ENCODE measurements around the gene ASB14.
"Not testable (repeated sequence)": the region's sequence is repeated elsewhere in the genome, so short reads cannot be mapped to it uniquely, and the experiment has no call there.

Gene ASB14

DNA sequence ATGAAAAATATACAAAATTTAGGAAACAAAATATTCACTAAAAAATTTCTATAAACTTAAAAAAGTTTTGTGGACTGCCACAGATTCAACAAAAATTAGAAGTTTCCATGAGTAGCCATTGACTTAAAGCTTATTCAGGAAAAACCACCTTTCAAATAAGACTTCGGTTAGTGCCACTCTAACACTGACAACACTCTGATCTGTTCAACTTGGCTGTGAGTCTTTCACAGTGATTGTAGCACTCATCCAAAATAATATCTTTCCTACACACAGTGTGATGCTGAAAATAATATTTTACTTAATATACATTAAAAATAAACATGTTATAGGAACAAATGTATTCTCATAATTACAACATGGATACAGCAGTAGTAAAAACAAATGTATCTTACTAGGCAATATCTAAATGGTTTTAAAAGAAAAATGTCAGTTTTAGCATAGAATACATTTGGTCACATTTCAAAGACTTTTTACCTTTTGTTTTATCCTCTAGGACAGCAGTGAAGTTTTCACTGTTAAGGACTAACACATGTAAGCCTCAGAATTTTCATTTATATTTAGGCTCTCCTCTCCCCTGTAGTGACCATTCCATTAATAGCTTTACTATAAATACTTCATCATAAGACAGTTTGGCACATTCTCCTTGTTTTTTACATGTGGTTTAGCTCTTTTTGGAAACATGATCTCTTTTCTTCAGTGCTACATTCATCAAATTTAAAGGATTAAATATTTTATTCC lies at the start of gene ASB14:
TSS of gene ASB14 (minus strand) at position 527 of the 738 bp plus-strand sequence. CDS start 652 bp downstream, outside the sequence.
- DNase-seq, result no peak

DNA sequence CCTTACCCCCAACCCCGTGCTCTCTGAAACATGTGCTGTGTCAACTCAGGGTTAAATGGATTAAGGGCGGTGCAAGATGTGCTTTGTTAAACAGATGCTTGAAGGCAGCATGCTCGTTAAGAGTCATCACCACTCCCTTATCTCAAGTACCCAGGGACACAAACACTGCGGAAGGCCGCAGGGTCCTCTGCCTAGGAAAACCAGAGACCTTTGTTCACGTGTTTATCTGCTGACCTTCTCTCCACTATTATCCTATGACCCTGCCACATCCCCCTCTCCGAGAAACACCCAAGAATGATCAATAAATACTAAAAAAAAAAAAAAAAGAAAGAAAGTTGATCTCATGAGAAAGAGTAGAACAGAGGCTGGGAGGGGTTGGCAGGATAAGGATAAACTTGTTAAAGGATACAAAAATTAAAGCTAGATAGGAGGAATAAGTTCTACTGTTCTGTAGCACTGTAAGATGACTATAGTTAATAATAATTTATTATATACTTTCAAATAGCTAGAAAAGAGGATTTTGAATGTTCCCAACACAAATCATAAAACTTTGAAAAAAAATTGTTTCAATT lies 46.7 kb upstream of the ASB14 start:
- not testable (repeated sequence) for DNase-seq

DNA sequence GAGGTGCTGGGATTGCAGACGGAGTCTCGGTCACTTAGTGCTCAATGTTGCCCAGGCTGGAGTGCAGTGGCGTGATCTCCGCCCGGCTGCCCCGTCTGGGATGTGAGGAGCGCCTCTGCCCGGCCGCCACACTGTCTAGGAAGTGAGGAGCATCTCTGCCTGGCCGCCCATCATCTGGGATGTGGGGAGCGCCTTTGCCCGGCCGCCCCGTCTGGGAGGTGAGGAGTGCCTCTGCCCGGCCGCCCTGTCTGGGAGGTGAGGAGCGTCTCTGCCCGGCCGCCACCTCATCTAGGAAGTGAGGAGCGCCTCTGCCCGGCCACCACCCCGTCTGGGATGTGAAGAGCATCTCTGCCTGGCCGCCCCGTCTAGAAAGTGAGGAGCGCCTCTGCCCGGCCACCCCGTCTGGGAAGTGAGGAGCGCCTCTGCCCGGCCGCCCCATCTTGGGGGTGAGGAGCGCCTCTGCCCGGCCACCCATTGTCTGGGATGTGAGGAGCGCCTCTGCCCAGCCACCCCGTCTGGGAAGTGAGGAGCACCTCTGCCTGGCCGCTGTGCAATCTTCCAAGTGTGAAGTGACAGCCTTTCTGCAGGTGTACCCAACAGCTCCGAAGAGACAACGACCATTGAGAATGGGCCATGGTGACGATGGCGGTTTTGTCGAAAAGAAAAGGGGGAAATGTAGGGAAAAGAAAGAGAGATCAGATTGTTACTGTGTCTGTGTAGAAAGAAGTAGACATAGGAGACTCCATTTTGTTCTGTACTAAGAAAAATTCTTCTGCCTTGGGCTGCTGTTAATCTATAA lies 46.0 kb upstream of the ASB14 start:
- DNase-seq, result not testable (repeated sequence)

DNA sequence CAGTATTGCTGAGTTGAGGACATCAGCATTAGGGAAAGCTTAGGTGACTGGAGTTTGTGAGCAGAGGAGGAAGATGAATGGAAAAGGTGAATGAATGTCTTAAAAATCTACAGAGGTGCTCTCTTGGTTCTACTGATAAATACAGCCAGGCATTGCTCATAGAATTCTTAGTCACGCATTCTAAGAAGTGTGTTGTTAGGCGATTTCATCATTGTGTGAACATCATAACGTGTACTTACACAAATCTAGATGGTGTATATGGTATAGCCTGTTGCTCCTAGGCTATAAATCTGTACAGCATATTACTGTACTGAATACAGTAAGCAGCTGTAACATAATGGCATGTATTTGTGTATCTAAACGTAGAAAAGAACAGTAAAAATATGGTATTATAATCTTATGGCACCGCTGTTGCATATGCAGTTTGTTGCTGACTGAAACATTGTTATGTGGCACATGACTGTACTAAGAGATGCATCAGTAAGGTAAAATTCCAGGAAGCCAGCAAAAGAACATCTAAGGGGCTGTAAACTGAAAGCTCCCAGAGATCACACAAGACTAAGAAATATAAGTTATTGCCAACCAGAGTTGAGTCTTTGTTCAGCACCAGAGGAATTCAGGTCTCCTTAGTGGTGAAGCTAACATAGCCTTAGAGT lies 42.9 kb upstream of the ASB14 start:
- no peak for DNase-seq

DNA sequence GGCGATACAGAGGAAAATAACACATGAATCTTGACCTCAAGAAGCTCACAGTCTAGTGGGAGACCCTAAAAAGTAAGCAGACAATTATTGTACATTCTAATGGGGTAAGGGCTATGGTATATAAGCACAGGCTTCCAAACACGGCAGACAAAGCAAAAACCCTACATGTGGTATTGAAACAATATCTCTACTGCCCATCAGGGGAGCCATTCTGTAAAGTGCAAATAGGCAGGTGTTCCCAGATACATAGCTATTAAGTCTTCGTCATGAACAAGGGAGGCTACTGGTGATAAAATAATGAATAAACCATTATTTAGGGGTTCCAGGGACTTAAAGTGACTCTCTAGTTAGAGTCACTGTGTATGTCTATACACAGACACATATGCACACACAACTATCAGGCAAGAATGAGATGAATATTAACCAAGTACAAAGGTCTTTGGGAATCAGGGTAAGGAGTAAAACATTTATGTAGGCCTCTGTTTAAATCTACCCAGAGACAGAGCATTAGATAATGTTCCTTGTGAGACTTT lies 38.7 kb upstream of the ASB14 start:
- DNase-seq, result no peak

DNA sequence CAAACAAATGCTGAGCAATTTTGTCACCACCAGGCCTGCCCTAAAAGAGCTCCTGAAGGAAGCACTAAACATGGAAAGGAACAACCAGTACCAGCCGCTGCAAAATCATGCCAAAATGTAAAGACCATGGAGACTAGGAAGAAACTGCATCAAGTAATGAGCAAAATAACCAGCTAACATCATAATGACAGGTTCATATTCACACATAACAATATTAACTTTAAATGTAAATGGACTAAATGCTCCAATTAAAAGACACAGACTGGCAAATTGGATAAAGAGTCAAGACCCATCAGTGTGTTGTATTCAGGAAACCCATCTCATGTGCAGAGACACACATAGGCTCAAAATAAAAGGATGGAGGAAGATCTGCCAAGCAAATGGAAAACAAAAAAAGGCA lies 34.0 kb upstream of the ASB14 start:
- not testable (repeated sequence) for DNase-seq

DNA sequence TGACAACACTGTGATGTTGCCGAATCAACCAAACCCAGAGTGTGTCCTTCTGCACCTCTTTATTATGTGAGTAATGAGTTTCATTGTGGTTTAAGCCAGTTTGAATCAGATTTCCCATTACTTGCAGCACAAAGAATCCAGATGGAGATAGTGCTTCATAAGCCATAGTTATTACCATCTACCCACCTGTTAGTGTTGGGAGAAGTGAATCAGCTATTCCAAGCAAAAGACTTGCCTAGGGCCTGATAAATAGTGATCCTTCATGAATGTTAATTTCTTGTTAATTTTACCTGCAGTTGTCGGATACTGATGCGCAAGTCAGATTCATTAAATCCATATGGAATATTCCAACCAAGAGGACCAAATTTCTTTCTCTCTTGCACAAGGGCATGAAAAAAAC lies 21.7 kb upstream of the ASB14 start:
- DNase-seq, result no peak

DNA sequence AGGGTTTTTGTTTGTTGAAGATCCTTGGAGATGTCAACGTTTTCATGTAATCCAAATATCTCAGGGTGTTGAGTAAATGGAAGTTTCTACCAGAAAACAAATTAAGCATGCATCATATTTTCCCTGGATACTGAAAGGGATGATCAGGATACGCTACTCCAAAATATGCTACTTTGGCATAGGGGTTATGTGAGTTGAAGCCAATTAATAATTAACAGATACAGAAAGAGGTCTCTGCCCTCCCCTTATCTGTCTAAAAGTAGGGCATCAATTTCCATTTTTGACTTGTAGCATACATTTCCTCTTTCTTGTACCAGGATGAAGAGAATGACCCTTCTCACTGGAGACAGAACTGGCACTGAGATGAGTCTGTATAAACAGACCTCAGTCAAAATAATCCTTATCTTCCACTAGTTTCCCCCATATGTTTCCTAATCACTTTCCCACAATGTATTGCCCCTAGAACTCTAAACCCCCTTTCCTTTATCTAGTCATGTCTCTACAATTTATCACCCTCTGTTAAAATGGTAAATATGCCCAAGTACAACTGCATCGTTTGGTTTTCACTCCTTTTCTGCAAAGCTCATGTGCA lies 17.4 kb upstream of the ASB14 start:
- DNase-seq, result no peak

DNA sequence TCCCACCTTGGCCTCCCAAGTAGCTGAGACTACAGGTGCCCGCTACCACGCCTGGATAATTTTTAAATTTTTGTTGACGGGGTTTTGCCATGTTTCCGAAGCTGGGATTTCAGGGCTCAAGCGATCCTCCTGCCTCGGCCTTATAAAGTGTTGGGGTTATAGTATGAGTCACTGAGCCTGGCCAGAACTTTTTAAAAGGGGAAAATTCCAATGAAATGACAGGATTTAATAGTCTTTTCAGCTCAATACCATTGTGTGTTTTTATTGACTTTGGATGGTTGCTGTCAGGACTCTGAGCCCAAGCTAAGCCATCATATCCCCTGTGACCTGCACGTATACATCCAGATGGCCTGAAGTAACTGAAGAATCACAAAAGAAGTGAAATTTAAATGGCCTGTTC lies 11.0 kb upstream of the ASB14 start:
- DNase-seq, result not testable (repeated sequence)

DNA sequence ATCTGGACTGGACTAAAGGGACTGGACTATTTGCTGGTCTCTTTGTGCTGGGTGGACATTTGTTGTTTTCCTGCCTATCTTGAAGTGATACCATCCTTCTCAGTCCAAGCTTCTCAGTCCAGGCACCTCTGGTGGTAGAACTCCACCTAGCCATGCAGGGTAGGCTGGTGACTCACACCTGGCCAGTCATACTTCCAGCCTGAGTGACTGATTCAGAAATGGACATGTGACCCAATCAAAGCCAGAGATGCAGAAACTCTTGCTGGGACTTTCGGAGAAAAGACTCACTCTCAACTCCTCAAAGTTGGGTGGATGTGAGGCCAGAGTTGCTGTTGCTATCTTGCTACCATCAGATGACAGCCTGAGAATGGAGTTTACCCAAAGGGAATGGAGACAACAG lies 5.6 kb upstream of the ASB14 start:
- peak; percentile 27 for DNase-seq

DNA sequence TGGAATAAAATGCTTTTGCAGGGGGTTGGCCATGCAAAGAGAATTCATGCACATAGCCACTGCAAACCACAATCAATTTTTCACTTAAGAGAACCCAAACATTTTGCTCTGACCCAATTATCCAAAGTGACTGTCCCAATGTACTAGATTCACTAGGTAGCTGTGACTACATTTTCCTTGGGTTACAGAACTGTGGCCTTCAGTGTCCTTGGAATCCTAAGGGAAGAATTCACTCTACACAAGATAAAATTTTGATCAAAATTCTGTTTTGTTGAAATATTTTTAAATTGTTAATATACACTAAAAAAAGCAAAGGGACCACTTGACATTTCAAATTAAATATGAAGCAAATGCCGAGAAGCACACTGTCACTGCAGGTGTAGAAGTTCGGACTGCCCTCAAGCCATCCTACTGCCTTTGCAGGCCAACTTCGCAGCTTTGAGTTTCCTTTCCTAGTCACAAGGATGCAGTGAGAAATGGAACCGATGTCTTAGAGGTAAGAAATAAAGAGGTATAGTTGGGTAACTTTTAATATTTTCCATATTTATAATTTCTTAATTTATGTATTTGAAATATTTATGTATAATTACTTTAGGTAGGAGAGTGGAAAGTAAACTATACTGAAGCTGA lies 527 bp upstream of the ASB14 start:
- DNase-seq, result no peak

DNA sequence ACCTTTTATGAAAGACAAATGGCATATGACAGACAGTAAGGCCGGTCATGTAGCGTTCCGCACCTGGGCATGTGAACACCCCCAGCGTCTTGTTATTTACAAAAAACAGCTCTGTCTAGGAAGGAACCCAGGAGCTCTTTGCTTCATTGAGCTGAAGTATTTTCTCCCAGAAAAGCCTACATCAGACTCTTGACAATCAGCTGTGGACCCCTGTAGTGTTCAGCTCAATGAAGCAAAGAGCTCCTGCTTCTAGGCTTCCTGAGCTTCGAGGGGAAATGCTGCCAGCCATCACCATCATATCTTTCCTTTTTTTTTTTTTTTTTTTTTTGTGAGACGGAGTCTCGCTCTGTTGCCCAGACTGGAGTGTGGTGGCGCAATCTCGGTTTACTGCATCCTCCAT lies 4.1 kb downstream of the ASB14 start:
- no peak for DNase-seq

DNA sequence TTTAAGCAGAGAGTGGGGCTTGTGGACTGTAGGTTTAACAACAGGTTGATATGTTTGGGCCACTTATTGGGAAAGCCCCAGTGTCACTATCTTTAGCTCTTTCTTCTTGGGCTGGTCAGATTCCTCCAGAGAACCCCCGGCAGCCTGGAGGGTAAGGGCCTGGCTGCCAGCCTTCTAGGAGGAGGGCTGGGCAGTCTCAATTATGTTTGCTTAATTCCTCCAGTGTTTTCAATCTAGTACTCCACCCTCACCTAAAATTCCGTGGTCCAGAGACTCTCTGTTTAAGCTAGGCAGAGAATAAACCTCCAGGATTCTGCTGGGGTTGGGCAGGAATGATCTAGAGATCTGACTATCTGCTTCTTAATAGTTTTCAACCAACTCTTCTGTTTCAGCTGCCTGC lies 5.3 kb downstream of the ASB14 start:
- DNase-seq, result no peak

DNA sequence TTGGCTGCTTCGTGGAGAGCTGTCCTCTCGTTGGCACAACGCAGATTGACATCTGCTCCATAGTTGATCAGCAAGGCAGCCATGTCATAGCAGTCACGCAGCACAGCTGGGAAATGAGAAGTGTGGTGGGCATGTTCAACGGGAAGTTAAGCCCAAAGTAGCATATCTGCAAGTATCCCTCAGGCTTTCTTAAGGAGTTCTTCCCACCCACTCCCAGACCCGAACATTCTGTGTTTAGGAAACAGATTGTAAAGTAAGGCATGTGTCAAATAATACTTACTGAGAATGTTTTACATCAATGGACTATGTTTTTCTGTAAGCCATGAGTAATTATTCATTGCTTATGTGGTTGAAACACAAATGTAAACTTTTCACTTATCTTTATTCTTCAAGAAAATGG lies 9.2 kb downstream of the ASB14 start:
- no peak for DNase-seq

DNA sequence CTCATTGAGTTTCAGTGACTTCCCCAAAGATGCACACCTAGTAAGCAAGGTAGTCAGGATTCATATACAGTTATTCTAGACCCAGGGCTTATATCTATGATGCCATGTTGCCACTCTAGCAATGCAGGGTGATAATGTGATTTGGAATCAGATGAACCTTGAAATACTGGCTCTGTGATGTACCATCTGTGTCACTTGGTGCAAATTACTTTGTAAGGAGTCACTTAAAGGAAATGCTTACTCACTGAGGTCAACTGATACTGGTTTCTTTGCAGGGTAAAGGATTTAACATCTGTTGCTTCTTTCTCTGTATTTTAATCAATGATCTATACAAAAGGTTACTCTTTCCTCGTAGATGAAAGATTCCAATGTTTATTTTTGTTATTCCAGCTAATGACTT lies 10.8 kb downstream of the ASB14 start:
- no peak for DNase-seq

DNA sequence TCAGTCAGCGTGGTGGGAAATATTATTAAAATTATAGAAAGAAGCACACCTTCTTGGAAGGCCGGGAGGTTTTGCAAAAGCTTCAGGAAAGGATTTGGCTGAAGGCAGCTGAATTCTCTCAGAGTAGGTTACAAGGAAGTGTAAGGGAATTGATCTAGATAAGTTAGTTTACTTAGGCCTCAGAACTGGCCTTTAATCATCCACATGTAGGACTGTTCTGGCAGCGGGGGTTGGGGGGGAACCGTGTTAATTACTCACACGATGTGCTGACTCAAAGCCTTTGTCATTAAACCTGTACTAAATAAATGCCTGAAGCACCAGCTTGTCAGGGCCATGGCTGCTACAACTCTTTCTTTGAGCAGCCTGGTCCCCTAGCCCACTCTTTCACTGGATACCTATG lies 12.8 kb downstream of the ASB14 start:
- no peak for DNase-seq

DNA sequence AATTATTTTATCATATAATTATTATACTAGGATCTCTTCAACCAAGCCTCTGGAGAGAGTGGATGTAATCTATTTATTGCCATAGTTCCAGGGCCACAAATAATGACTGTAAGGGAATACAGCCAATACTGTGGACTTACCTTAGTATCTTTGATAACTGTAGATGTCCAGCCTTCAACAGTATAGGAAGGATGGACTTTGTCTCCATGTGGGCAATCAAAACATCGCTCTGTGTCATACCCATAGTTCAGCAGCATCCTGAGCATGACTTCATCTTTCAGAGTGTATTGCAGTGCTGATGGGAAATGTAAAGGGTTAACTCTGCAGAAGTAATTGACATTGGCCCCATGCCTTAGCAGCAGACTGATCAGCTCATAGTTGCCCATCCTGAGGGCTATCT lies 14.2 kb downstream of the ASB14 start:
- no peak for DNase-seq

DNA sequence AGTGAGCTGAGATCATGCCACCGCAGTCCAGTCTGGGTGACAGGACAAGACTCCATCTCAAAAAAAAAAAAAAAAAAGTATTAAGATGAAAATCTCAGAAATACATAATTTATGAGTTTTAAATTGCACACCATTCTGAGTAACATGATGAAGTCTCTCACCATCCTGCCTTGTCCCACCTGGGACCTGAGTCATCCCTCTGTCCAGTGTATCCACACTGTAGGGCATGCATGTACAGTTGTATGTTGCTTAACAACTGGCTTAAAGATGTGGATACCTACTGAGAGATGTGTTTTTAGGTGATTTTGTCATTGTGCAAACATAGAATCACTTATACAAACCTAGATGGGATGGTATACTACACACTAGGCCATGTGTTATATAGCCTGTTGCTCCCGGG lies 17.1 kb downstream of the ASB14 start:
- no peak for DNase-seq

DNA sequence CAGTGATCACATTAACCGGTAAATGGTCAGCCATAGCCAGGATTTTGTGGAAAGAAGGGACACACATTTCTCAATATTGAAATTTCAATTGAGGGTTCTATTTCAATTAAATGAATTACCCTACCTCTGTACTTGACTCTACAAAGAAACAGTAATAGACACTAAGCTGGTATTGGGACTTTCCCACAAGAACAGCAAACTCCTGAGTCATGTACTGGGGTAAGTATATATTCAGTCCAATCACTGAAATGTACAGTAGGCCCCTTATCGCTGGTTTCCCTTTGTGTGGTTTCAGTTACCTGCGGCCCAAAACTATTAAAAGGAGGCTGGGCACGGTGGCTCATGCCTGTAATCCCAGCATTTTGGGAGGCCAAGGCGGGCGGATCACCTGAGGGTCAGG lies 17.6 kb downstream of the ASB14 start:
- DNase-seq, result no peak

DNA sequence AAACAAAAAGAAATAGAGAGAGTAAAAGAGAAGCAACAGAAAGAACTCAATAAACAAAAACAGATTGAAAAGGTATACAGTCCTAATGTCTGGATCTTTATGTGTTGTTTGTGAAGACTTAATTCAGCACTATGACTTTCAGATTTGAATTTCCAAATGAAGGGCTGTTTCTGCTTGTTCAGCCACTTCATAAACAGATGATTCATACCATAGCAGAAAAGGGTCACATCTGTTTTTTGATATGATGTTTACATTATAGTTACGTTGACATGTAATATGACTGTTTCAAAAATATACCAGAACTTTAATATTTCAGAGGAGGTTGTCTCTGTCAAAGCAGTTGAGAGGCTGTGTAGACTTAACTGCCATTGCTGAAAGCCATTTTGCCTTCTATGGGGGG lies 24.1 kb downstream of the ASB14 start:
- no peak for DNase-seq

DNA sequence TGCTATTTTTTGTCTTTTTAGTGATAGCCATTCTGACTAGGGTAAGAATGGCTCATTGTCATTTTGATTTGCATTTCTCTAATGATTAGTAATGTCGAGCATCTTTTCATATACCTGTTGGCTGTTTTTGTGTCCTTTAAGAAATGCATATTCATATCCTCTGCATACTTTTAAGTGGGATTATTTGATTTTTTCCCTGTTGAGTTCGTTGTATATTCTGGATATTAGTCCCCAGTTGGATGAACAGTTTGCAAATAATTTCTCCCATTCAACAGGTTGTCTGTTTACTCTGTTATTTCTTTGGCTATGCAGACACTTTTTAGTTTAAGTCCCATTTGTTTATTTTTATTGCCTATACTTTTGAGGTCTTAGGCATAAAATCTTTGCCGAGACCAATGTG lies 30.6 kb downstream of the ASB14 start:
- no peak for DNase-seq

DNA sequence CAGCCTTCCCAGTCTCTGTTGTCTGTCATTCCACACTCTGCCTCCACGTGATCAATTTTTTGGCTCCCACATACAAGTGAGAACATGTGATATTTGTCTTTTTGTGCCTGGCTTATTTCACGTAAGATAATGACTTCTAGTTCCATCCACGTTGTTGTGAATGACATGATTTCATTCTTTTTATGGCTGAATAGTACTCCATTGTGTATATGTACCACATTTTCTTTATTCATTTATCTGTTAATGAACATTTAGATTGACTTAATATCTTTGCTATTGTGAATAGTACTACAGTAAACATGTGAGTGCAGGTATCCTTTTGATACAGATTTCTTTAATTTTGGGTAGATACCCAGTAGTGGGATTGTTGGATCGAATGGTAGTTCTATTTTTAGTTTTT lies 31.4 kb downstream of the ASB14 start:
- DNase-seq, result no peak
